A549 (cell line): ENCODE measurements around the gene RCVRN. TPM values are rescaled to one million over a fixed set of nuclear protein-coding genes. Genes with fewer than 3 reads are reported as not detected.

ENCODE experiments used
- ATAC-seq, 2 experiments: fragments of 200-7000 bp in 1 of 2; fragments of >200 bp in 1 of 2; cut with Nextera tagmentation in 1 of 2; cut with Tn5 transposase in 1 of 2; 3 replicates each; pipeline versions ENCODE4 v1.8.0 to v1.9.1; 2018 to 2020; ENCODE audit warnings: mild to moderate bottlenecking in 1 of 2, moderate library complexity in 1 of 2
- CTCF ChIA-PET: fragments of 300-600 bp; sonication (Branson Sonifier 250); formaldehyde crosslinking; extraction: SDS; loops from one replicate; lab custom pipeline; 2021; ENCODE audit warnings: antibody characterized with exemption, inconsistent platforms; lab: Yijun Ruan, JAX
- POLR2A ChIA-PET: fragments of 350-600 bp; formaldehyde crosslinking; extraction: SDS; loops from one replicate; lab custom pipeline; 2021; ENCODE audit warnings: antibody characterized with exemption, inconsistent platforms; lab: Yijun Ruan, JAX
- DNase-seq, 2 experiments: peaks; one replicate each; pipeline versions ENCODE4 v3.0.0 to v3.0.0-alpha.2; 2011 to 2016; ENCODE audit warnings: low read depth in 1 of 2, low spot score in 1 of 2
- FAIRE-seq: peaks from 2 replicates; lab custom pipeline; 2011; peaks lifted over from hg19 to GRCh38; lab: Jason Lieb, UNC
- H3K27ac ChIP-seq, 2 experiments: fragments of >200 bp; sonication (Bioruptor Twin); formaldehyde crosslinking; 3 replicates each; pipeline ENCODE4 v1.5.1; 2016 to 2017
- H3K4me1 ChIP-seq: fragments of >200 bp; sonication (Bioruptor Twin); formaldehyde crosslinking; 3 replicates; pipeline ENCODE4 v1.6.1; 2016
- H3K4me2 ChIP-seq: fragments of >200 bp; sonication (Bioruptor Twin); formaldehyde crosslinking; 3 replicates; pipeline ENCODE4 v1.6.1; 2016
- H3K4me3 ChIP-seq: fragments of >200 bp; sonication (Bioruptor Twin); formaldehyde crosslinking; 3 replicates; pipeline ENCODE4 v1.5.1; 2016
- H3K9me3 ChIP-seq: fragments of >200 bp; sonication (Bioruptor Twin); formaldehyde crosslinking; 3 replicates; pipeline ENCODE4 v1.6.1; 2016
- BHLHE40 ChIP-seq: IDR thresholded peaks from 2 replicates; pipeline ENCODE4 v1.6.1; 2012; ENCODE audit warnings: low read depth, low read length, inconsistent platforms
- CEBPB ChIP-seq, 2 experiments: fragments of >200 bp in 1 of 2; sonication (Bioruptor Twin) in 1 of 2; formaldehyde crosslinking in 1 of 2; IDR thresholded peaks; 2 replicates each; pipeline ENCODE4 v1.6.1; 2012 to 2016
- CHD4 ChIP-seq: fragments of 200-600 bp; sonication (generic); IDR thresholded peaks from 2 replicates; pipeline ENCODE4 v1.6.1; 2016; ENCODE audit warnings: antibody characterized with exemption, mild to moderate bottlenecking, borderline replicate concordance
- EHMT2 ChIP-seq: fragments of 200-600 bp; sonication (generic); IDR thresholded peaks from 2 replicates; pipeline ENCODE4 v1.6.1; 2016; ENCODE audit warnings: antibody characterized with exemption, low read depth, mild to moderate bottlenecking, moderate library complexity
- FOSL2 ChIP-seq, 2 experiments: fragments of 450-650 bp in 1 of 2; fragments of >200 bp in 1 of 2; sonication (Bioruptor Twin) in 1 of 2; formaldehyde crosslinking; IDR thresholded peaks; 2 replicates each; pipeline versions ENCODE4 v1.5.0 to v1.6.1; 2016 to 2020; ENCODE audit warnings: mild to moderate bottlenecking in 1 of 2, moderate library complexity in 1 of 2
- GATA3 ChIP-seq: IDR thresholded peaks from 2 replicates; pipeline ENCODE4 v1.6.1; 2012; ENCODE audit warnings: borderline replicate concordance
- HDAC2 ChIP-seq: fragments of 200-600 bp; sonication (generic); IDR thresholded peaks from 2 replicates; pipeline ENCODE4 v1.6.1; 2016
- HOXB13 ChIP-seq: fragments of 250-450 bp; sonication (Bioruptor Pico); IDR thresholded peaks from 2 replicates; pipeline ENCODE4 v1.5.0; 2020; ENCODE audit warnings: low read depth, mild to moderate bottlenecking, moderate library complexity
- JUN ChIP-seq, 2 experiments: fragments of >200 bp; sonication (Bioruptor Twin); formaldehyde crosslinking; IDR thresholded peaks; 2 replicates in 1 of 2; 3 replicates in 1 of 2; pipeline ENCODE4 v1.6.1; 2016 to 2017
- NPAS2 ChIP-seq: fragments of 250-450 bp; sonication (Bioruptor Pico); IDR thresholded peaks from 2 replicates; pipeline ENCODE4 v1.8.0; 2022; ENCODE audit warnings: mild to moderate bottlenecking, moderate library complexity, borderline replicate concordance
- PHF8 ChIP-seq: fragments of 200-600 bp; sonication (generic); IDR thresholded peaks from 2 replicates; pipeline ENCODE4 v1.6.1; 2016; ENCODE audit warnings: low read depth, mild to moderate bottlenecking, antibody characterized with exemption, moderate library complexity, borderline replicate concordance
- RAD21 ChIP-seq, 2 experiments: fragments of >200 bp in 1 of 2; sonication (Bioruptor Twin) in 1 of 2; formaldehyde crosslinking in 1 of 2; IDR thresholded peaks in 1 of 2; conservative IDR thresholded peaks in 1 of 2; 2 replicates in 1 of 2; 3 replicates in 1 of 2; pipeline ENCODE4 v1.6.1; 2012 to 2018; ENCODE audit warnings: inconsistent platforms in 1 of 2
- RARB ChIP-seq: fragments of 250-450 bp; sonication (Bioruptor Pico); IDR thresholded peaks from 2 replicates; pipeline ENCODE4 v1.8.0; 2021; ENCODE audit warnings: mild to moderate bottlenecking, moderate library complexity
- RCOR1 ChIP-seq: fragments of 150-350 bp; IDR thresholded peaks from 2 replicates; pipeline ENCODE4 v1.6.1; 2014; ENCODE audit warnings: antibody characterized with exemption, low read length, low read depth
- RFX5 ChIP-seq: fragments of 450-650 bp; IDR thresholded peaks from 2 replicates; pipeline ENCODE4 v1.7.1; 2014; ENCODE audit warnings: antibody characterized with exemption, mild to moderate bottlenecking, moderate library complexity
- SMC3 ChIP-seq: fragments of >200 bp; sonication (Bioruptor Twin); formaldehyde crosslinking; IDR thresholded peaks from 3 replicates; pipeline ENCODE4 v1.6.1; 2018; ENCODE audit warnings: inconsistent platforms
- TFCP2L1 ChIP-seq: fragments of 250-450 bp; sonication (Bioruptor Pico); IDR thresholded peaks from 2 replicates; pipeline ENCODE4 v1.5.0; 2021; ENCODE audit warnings: mild to moderate bottlenecking
- ZC3H11A ChIP-seq: fragments of 450-650 bp; IDR thresholded peaks from 2 replicates; pipeline ENCODE4 v1.6.1; 2014; ENCODE audit warnings: antibody characterized with exemption, mild to moderate bottlenecking
- WGBS: methylation state at CpG from one replicate; pipeline ENCODE4 v1.1.6; 2017; ENCODE audit errors: missing lambda C conversion rate; 5-methylcytosine and 5-hydroxymethylcytosine counted together
- polyA plus RNA-seq, 4 experiments: library from polyadenylated mRNA; depleted of rRNA in 3 of 4; stranded (reverse); fragments of >200 nt; fragmentation: RNase III in 1 of 4; extraction: RNeasy Plus Mini Kit Qiagen cat#74134 plus additional on column Dnase treatment in 1 of 4; gene quantifications; 2 replicates in 3 of 4; 3 replicates in 1 of 4; pipeline ENCODE4 v1.2.3, GENCODE V29; 2011 to 2017
- TF ChIP-seq, protein P1 (sequence below): fragments of 200-600 bp; sonication (generic); IDR thresholded peaks from 2 replicates; pipeline ENCODE4 v1.6.1; 2016; ENCODE audit warnings: antibody characterized with exemption, mild to moderate bottlenecking, moderate library complexity
- TF ChIP-seq, protein P2 (sequence below): IDR thresholded peaks from 2 replicates; pipeline ENCODE4 v1.6.1; 2012; ENCODE audit warnings: low read depth, borderline replicate concordance
- TF ChIP-seq, protein P3 (sequence below): fragments of >200 bp; sonication (Bioruptor Twin); formaldehyde crosslinking; IDR thresholded peaks from 3 replicates; pipeline ENCODE4 v1.5.1; 2016
- TF ChIP-seq, protein P4 (sequence below): IDR thresholded peaks from 2 replicates; pipeline ENCODE4 v1.6.1; 2012

The RCVRN gene
- polyA plus RNA-seq, 2 of the 4 experiments (the other 2 are of a cell fraction) = not detected

DNA sequence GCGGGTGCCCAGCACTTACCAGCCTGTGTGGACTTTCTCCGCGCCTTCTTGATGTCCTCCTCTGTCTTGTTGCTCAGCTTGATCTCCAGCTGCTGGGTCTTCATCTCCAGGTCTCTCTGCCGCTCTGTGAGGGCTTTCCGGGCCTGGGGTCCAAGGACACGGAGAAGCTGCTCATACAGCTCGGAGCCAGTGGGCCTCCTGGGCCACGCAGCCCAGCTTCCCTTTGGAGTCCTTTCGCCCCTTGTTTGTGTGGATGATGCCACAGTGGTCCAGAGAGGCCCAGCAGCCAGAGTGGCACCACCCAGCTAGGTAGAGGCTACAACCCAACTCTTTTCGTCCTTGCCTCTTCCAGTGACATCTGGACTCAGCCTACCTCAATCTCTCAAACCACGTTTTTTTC lies 20.4 kb upstream of the RCVRN start:
- Histone ChIP-seq H3K4me3 (no peak overlapping the region), H3K9me3 (no peaks in the 10 kb centered on the region), H3K27ac (peak overlapping the region; percentile 47 to 82; a peak in 5 of 6 replicates), H3K4me1 (peaks cover 38% of the 10 kb centered on the region), H3K4me2 (no peak overlapping the region)
- DNase-seq = no peak
- FAIRE-seq = no peak
- WGBS = 88% methylated on average over 11 of the region's 11 CpGs
- ChIA-PET CTCF (interaction anchor here (0.6 to 14.9 kb wide), 49 partner anchors 9 to 696 kb away, joined by 3 to 344 read pairs (median 5); partner anchors contain the start of genes CFAP52, GLP2R and RCVRN), POLR2A (interaction anchor here (1.8 kb wide), 1 partner anchor 88 kb away, joined by 9 read pairs; no protein-coding TSS in a partner anchor)
- no peak for TF ChIP-seq GATA3
- TF ChIP-seq, protein P1, sequence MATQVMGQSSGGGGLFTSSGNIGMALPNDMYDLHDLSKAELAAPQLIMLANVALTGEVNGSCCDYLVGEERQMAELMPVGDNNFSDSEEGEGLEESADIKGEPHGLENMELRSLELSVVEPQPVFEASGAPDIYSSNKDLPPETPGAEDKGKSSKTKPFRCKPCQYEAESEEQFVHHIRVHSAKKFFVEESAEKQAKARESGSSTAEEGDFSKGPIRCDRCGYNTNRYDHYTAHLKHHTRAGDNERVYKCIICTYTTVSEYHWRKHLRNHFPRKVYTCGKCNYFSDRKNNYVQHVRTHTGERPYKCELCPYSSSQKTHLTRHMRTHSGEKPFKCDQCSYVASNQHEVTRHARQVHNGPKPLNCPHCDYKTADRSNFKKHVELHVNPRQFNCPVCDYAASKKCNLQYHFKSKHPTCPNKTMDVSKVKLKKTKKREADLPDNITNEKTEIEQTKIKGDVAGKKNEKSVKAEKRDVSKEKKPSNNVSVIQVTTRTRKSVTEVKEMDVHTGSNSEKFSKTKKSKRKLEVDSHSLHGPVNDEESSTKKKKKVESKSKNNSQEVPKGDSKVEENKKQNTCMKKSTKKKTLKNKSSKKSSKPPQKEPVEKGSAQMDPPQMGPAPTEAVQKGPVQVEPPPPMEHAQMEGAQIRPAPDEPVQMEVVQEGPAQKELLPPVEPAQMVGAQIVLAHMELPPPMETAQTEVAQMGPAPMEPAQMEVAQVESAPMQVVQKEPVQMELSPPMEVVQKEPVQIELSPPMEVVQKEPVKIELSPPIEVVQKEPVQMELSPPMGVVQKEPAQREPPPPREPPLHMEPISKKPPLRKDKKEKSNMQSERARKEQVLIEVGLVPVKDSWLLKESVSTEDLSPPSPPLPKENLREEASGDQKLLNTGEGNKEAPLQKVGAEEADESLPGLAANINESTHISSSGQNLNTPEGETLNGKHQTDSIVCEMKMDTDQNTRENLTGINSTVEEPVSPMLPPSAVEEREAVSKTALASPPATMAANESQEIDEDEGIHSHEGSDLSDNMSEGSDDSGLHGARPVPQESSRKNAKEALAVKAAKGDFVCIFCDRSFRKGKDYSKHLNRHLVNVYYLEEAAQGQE = no peak
- TF ChIP-seq, protein P2, sequence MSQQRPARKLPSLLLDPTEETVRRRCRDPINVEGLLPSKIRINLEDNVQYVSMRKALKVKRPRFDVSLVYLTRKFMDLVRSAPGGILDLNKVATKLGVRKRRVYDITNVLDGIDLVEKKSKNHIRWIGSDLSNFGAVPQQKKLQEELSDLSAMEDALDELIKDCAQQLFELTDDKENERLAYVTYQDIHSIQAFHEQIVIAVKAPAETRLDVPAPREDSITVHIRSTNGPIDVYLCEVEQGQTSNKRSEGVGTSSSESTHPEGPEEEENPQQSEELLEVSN = no peak
- TF ChIP-seq RFX5 = no peak
- TF ChIP-seq JUN (IDR thresholded peaks at IDR 0.05) = no peak
- TF ChIP-seq HOXB13 (CRISPR knock-in tag) = no peak
- no peak for TF ChIP-seq CEBPB (IDR thresholded peaks at IDR 0.05)
- TF ChIP-seq, protein P3, sequence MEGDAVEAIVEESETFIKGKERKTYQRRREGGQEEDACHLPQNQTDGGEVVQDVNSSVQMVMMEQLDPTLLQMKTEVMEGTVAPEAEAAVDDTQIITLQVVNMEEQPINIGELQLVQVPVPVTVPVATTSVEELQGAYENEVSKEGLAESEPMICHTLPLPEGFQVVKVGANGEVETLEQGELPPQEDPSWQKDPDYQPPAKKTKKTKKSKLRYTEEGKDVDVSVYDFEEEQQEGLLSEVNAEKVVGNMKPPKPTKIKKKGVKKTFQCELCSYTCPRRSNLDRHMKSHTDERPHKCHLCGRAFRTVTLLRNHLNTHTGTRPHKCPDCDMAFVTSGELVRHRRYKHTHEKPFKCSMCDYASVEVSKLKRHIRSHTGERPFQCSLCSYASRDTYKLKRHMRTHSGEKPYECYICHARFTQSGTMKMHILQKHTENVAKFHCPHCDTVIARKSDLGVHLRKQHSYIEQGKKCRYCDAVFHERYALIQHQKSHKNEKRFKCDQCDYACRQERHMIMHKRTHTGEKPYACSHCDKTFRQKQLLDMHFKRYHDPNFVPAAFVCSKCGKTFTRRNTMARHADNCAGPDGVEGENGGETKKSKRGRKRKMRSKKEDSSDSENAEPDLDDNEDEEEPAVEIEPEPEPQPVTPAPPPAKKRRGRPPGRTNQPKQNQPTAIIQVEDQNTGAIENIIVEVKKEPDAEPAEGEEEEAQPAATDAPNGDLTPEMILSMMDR = no peak
- TF ChIP-seq RCOR1 = no peak
- no peak for TF ChIP-seq HDAC2
- no peak for TF ChIP-seq CHD4
- TF ChIP-seq PHF8 = no peak
- TF ChIP-seq EHMT2 = no peak
- TF ChIP-seq FOSL2 (IDR thresholded peaks at IDR 0.05) = no peak
- TF ChIP-seq FOSL2 (CRISPR knock-in tag; IDR thresholded peaks at IDR 0.05) = no peak
- no peak for TF ChIP-seq BHLHE40
- no peak for TF ChIP-seq ZC3H11A
- peak in 1 of 2 experiments; percentile 6; a peak in 2 of 6 replicates for ATAC-seq

DNA sequence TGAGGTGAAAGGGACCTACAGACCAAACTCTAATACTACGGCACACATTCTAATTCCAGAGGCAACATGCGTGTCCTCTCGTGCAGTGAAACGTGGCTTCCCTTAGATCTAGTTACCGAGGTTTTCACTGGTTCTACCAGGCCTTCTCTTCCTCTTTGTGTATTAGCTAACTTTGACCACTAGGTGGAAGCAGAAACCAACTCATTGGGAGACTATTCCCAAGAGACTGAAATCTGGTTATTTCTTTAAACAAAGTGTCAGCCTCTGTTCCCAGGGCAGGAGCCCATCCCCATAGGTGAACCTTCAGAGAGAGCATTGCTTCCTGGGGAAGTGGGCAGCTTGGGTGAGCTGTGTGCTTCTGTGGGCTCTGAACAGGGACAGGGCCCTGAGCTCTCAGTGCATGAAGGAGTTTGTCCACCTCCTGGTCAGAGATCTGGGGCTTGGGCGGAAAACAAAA lies 19.7 kb upstream of the RCVRN start:
- ATAC-seq (peak; percentile 76 to 86), DNase-seq (peak; percentile 78 to 87), FAIRE-seq (peak; percentile 100)
- TF ChIP-seq NPAS2 (0 out of 2 replicates have a peak, but pooled peaks have one; percentile 8), ZC3H11A (no peak), RARB (CRISPR knock-in tag) (no peak), BHLHE40 (peak; percentile 38; the same call in 1 of the 2 replicates), SMC3 (peak; percentile 84), RAD21 (conservative IDR thresholded peaks at IDR 0.05 in 1 of 2, IDR thresholded peaks at IDR 0.05 in 1 of 2) (peak; percentile 92 to 94), TFCP2L1 (CRISPR knock-in tag) (no peak)
- TF ChIP-seq, protein P3 = peak; percentile 90
- TF ChIP-seq, protein P4, sequence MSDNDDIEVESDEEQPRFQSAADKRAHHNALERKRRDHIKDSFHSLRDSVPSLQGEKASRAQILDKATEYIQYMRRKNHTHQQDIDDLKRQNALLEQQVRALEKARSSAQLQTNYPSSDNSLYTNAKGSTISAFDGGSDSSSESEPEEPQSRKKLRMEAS = peak; percentile 81
- TF ChIP-seq, protein P2 = 0 out of 2 replicates have a peak, but pooled peaks have one; percentile 40
- 21% methylated on average over 6 of the region's 6 CpGs for WGBS
- Histone ChIP-seq H3K27ac (peak overlapping the region; percentile 47 to 82), H3K4me3 (no peak overlapping the region), H3K4me1 (peaks cover 38% of the 10 kb centered on the region), H3K4me2 (peak overlapping the region; percentile 25), H3K9me3 (no peaks in the 10 kb centered on the region)
- CTCF ChIA-PET = interaction anchor here (0.6 to 14.9 kb wide), 64 partner anchors 8 to 696 kb away, joined by 3 to 344 read pairs (median 5); partner anchors contain the start of genes CFAP52, DHRS7C, GLP2R and RCVRN
- POLR2A ChIA-PET = interaction anchor here (1.8 kb wide), 1 partner anchor 87 kb away, joined by 9 read pairs; no protein-coding TSS in a partner anchor
